Tibial nerve (tissue), 4 donors: Measurements from ENCODE around the gene RNF157.

ENCODE experiments used
- EP300 ChIP-seq, 2 donors: sonication (generic); formaldehyde crosslinking; IDR thresholded peaks; one replicate each; pipeline ENCODE4 v1.6.1; 2017; ENCODE audit warnings: antibody characterized with exemption in 2 of 2, mild to moderate bottlenecking in 1 of 2
- TF ChIP-seq, protein P1 (sequence below), 5 experiments: fragments of 200-600 bp in 3 of 5; fragments of 450-650 bp in 2 of 5; sonication (generic) in 3 of 5; IDR thresholded peaks; one replicate each; pipeline ENCODE4 v1.5.1; 2016 to 2019; ENCODE audit warnings: antibody characterized with exemption in 5 of 5, mild to moderate bottlenecking in 3 of 5, moderate library complexity in 2 of 5

GRCh38 chr17:76204277-76204676 lies 36.0 kb downstream of the RNF157 start:
- TF ChIP-seq, protein P1, sequence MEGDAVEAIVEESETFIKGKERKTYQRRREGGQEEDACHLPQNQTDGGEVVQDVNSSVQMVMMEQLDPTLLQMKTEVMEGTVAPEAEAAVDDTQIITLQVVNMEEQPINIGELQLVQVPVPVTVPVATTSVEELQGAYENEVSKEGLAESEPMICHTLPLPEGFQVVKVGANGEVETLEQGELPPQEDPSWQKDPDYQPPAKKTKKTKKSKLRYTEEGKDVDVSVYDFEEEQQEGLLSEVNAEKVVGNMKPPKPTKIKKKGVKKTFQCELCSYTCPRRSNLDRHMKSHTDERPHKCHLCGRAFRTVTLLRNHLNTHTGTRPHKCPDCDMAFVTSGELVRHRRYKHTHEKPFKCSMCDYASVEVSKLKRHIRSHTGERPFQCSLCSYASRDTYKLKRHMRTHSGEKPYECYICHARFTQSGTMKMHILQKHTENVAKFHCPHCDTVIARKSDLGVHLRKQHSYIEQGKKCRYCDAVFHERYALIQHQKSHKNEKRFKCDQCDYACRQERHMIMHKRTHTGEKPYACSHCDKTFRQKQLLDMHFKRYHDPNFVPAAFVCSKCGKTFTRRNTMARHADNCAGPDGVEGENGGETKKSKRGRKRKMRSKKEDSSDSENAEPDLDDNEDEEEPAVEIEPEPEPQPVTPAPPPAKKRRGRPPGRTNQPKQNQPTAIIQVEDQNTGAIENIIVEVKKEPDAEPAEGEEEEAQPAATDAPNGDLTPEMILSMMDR (IDR thresholded peaks at IDR 0.05) = no peak
- TF ChIP-seq EP300 (IDR thresholded peaks at IDR 0.05) = no peak
